Kidney capillary endothelial cell (primary cell): ENCODE measurements around the gene GALK1.

Experiments
- DNase-seq: peaks from one replicate; pipeline ENCODE4 v3.0.0-alpha.2; 2018; ENCODE audit warnings: low spot score

The GALK1 gene

DNA sequence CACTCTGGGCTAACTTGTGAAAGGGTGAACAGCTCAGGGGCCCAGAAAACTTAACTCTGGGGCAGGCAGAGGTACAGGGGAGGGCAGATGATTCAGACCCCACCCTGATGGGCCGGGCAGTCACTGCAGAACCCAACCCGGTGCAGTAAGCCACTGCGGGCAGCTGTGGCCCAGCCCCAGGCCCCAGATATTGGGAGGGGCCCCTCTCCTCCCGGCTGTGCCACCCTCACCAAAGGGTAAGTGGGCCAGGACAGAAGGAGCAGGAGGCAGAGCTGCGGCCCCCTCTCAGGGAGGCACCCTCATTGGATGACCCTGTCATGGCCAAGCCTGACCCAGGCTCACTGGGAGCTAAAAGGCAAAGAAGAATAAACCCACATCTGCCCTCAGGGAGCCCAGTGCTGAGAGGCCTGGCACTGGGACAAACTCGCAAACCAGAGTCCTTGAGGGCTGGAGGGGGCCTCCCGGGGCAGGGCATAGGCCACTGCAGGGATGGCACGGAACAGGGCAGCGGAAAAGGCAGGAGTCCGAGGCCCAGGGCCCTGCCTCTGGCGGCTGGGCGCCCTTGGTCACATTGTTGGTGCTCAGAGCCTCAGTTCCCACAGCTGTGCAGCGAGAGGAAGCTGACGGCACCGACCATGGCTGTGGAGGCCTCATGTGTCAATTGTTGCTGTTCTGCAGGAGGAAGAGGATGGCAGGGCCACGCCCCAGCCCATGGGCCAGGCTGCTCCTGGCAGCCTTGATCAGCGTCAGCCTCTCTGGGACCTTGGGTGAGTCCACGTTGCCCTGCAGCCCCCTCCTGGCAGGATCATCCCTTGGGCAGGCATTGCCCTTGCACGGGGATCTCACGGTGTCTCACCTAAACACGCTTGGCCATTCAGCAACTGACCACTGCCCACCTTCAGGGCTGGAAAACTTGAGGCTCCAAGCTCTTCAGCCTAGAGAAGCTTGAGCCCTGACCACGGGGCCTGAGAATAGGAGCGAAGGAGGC is 40.7 kb downstream of the GALK1 start:
- no peak for DNase-seq

DNA sequence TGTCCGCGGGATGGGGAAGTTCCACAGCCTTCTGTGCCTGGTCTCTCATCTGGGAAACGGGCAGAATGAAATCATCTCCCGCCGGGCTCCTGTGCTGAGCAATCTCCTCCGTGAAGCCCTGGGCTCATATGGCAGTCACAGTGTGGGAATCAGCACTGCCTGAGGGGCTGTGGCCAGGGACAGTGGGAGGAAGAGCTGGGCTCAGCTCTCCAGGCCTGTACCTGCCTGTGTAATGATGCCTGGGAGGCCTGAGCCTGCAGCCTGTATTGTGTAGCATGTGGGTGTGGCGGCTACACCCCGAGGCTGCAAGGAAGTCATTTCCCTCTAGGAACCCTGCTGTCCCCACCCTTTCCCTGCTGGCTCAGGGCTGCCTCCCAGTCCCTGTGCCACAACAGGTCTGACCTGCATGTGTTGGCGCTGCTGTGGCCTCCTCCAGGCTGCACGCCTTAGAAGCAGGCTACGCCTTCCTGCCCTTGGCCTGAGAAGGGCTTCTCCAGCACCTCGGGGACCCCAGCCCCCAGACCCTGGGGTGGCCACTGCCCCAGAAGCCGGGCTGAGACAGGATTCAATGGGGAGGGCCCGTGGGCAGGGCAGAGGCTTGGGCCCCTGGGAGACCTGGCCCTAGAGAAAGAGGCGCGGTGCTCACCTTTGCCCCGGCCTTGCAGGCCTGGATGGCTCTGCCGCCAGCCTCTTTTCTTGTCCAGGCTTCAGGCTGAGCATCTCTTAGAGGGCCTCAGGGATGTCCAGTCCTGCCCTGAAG is 41.6 kb downstream of the GALK1 start:
- no peak for DNase-seq

DNA sequence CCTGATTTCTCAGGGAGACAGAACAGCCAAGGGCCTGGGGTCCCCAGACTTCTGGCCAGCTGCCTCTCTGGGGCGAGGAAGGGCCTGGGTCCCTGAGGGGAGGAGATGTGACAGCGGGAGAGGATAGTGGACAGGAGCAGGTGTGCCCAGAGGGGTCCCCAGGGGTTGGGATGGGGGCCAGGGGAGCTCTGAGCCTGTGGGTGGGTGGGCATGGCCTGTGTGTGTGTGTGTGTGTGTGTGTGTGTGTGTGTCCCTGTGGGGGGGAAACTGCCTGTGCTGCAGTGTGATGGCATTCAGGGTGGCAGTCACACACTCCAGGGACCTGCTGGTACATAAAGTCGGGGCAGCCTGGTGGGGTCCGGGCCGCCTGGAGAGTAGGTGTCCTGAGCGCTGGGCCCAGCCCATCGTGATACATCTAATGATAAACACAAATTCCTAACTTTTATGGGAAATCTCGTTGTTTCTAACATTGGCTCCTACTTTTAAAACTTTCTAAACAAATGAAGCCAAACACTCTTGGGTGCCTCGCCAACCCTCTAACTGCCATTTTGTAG is 42.4 kb downstream of the GALK1 start:
- DNase-seq = no peak

DNA sequence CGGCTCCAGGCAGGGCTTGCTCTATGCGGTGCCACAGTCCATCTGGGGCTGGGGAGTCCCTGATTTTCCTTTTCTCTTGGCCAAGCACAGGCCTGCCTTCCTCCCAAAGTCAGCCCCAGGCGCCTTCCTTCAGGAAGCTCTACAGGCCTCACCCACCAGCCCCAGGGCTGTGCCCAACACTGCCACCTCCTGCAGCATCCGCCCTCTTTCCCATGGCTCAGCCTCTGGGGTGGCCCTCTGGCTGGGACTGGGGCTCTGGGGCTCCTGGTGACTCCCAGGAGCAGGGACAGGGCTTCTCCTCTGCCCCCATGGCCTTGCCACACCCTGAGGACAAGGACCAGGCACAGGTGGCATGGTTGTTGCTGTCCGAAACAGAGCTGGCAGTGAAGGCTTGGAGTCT is 42.9 kb downstream of the GALK1 start:
- DNase-seq = no peak

DNA sequence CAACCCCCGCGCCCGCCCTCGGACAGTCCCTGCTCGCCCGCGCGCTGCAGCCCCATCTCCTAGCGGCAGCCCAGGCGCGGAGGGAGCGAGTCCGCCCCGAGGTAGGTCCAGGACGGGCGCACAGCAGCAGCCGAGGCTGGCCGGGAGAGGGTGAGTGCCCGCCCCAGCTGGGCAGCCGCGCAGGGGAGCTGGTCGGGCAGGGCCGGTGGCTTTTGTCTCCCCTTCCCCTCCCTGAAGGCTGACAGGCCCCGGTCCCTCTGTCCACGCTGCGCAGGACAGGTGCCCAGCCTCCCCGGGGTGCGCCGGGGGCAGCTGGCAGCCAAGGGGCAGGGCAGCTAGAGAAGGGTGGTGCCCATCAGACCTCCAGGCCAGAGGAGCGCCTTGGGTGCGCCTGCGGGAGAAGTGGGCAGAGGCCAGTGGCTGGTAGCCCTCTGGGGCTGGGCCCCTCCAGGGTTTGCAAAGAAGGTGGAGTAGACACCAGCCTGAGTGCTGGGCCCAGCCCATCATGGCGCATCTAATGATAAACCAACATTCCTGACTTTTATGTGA is 43.5 kb downstream of the GALK1 start:
- DNase-seq = no peak

DNA sequence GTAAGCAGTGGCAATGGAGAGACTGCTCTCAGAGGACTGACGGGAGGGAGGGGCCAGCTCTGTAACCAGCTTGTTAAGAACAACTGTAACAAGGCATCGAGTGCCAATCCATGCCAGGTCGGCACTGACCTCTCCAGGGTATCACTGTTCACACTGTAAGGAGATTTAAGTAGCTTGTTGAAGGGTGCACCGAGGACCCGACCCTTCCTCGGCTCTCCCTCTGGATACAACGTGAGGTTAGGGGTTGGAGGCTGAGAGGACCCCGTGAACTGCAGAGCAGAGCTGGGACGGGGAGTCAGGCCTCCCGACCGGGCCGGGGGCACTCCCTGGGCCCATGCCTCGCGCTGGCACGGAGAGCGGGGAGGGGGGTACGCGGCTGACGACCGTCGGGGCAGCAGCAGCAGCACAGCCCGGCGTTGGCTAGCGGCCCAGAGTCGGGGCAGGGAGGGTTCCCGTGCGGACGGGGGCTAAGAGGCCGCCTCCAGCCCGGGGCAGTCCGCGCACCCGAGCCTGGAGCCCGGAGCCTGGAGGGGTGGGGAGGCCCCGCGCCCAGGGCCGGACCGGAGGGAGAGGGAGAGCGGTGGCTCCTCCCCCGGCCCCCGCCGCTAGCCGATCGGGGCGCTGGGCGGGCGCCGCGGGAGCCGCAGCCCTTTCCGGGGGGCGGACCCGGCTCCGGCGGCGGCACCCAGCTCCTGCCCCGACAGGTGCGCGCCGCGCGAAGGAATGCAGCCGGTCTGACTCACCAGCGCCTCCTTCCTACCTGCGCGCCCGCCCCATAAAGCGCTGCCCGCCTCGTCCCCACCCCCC is 44.1 kb downstream of the GALK1 start, which contains the start of gene ITGB4:
Gene ITGB4 (plus strand): TSS at position 804 of the 807 bp plus-strand sequence. CDS start 3,245 bp downstream, outside the sequence.
- DNase-seq = no peak

DNA sequence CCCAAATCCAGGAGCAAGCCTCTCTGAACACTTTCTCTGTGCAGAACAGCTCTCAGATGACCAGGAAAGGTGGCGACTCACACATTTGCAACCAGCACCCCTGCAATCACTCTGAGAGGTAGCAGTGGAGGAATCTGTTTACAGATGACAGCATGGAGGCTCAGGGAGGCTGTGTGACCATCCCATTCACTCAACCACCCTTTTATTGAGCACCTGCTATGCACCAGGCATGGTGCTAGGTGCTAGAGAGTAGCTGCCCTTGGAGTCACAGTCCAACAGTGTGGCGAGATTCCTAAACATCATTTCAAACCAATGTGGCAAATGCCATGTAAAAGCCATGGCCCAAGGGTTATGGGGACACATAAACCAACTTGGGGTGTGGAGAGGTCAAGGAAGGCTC is 45.3 kb downstream of the GALK1 start:
- no peak for DNase-seq

DNA sequence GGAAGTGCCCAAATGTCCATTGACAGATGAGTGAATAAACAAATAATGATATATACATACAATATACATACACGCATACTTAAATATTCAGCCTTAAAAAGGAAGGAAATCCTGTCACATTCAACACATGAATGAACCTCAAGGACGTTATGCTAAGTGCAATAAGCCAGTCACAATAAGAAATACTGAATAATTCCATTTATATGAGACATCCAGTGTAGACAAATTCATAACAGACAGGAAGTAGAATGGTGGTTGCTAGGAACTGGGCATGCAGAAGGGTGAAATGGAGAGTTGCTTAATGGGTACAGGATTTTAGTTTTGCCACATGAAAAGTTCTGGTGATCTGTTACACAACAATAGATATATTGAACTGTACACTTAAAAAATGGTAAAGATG is 52.5 kb downstream of the GALK1 start:
- peak; percentile 52 for DNase-seq
